Osteoblast (primary cell): ENCODE measurements around the gene BCL11A. TPM values are rescaled to one million over a fixed set of nuclear protein-coding genes. Genes with fewer than 3 reads are reported as not detected.

ENCODE experiments used
- DNase-seq: peaks from one replicate; pipeline ENCODE4 v3.0.0; 2011; ENCODE audit warnings: low spot score, mixed read lengths; ENCODE audit not compliant: insufficient read length; ENCODE audit errors: missing footprints
- H2AFZ ChIP-seq: 2 replicates; pipeline ENCODE4 v1.6.0; 2011; ENCODE audit warnings: mild to moderate bottlenecking, low read length
- H3K27ac ChIP-seq: 2 replicates; pipeline ENCODE4 v1.5.1; 2011; ENCODE audit warnings: mild to moderate bottlenecking, low read depth, low read length, moderate library complexity
- H3K27me3 ChIP-seq: 2 replicates; pipeline ENCODE4 v1.6.0; 2012; ENCODE audit warnings: mild to moderate bottlenecking, control low read depth, inconsistent platforms, low read length, moderate library complexity; ENCODE audit not compliant: insufficient read depth
- H3K36me3 ChIP-seq: 2 replicates; pipeline ENCODE4 v1.5.1; 2011; ENCODE audit warnings: mild to moderate bottlenecking, low read length, control low read depth, moderate library complexity; ENCODE audit not compliant: insufficient read depth
- H3K4me1 ChIP-seq: 2 replicates; pipeline ENCODE4 v1.5.1; 2011; ENCODE audit warnings: mild to moderate bottlenecking, low read length, control low read depth, moderate library complexity; ENCODE audit not compliant: insufficient read depth
- H3K4me2 ChIP-seq: 2 replicates; pipeline ENCODE4 v1.6.0; 2011; ENCODE audit warnings: mild to moderate bottlenecking, low read length; ENCODE audit not compliant: insufficient read depth
- H3K4me3 ChIP-seq: fragments of 200-600 bp; sonication (generic); 3 replicates; pipeline ENCODE4 v1.5.1; 2012; ENCODE audit warnings: mild to moderate bottlenecking, low read length, inconsistent platforms; ENCODE audit not compliant: insufficient read depth
- H3K79me2 ChIP-seq: 2 replicates; pipeline ENCODE4 v1.6.0; 2012; ENCODE audit warnings: mild to moderate bottlenecking, low read length, control low read depth, inconsistent platforms; ENCODE audit not compliant: insufficient read depth
- H3K9me3 ChIP-seq: 2 replicates; pipeline ENCODE4 v1.5.1; 2011; ENCODE audit warnings: low read depth, low read length, control low read depth
- H4K20me1 ChIP-seq: 2 replicates; pipeline ENCODE4 v1.6.0; 2012; ENCODE audit warnings: mild to moderate bottlenecking, low read length, control low read depth; ENCODE audit not compliant: insufficient read depth
- total RNA-seq: library from RNA; depleted of rRNA; stranded (reverse); fragments of >200 nt; gene quantifications from 2 replicates; pipeline ENCODE4 v1.2.3, GENCODE V29; 2012
- TF ChIP-seq, protein P1 (sequence below): IDR thresholded peaks from 2 replicates; pipeline ENCODE4 v1.5.1; 2011; ENCODE audit warnings: mild to moderate bottlenecking, low read depth, low read length, moderate library complexity; ENCODE audit errors: extremely low read depth

The BCL11A gene
- total RNA-seq, 1 donor = 1.4 TPM

DNA sequence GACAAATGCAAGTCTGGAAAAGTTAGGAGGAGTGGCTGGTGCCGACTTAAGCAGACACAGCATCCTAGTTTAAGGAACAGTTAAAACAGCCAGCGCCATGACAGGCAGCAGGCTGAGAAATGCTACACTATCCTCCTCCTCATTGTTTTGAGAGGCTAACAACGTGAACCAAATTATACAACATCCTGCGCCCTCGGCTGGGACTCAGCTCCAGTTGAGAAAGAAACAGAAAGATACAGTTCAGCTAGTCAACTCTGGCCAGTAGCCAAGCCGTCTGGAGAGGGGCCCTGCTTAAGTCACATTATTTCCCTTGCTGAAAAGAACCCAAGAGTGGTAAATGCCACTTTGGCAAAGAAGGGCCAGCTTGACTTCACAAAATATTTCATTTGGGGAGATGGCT lies 90.2 kb downstream of the BCL11A start:
- peak overlapping the region; percentile 35 for H2AFZ ChIP-seq
- DNase-seq = no peak
- H3K4me2 ChIP-seq = no peak overlapping the region
- no peaks in the 10 kb centered on the region for H3K27me3 ChIP-seq
- no peak overlapping the region for H3K4me3 ChIP-seq
- H3K9me3 ChIP-seq = no peaks in the 10 kb centered on the region
- no peak overlapping the region for H3K27ac ChIP-seq
- H3K79me2 ChIP-seq = no peaks in the 10 kb centered on the region
- no peaks in the 10 kb centered on the region for H3K4me1 ChIP-seq
- H3K36me3 ChIP-seq = no peaks in the 10 kb centered on the region
- TF ChIP-seq, protein P1, sequence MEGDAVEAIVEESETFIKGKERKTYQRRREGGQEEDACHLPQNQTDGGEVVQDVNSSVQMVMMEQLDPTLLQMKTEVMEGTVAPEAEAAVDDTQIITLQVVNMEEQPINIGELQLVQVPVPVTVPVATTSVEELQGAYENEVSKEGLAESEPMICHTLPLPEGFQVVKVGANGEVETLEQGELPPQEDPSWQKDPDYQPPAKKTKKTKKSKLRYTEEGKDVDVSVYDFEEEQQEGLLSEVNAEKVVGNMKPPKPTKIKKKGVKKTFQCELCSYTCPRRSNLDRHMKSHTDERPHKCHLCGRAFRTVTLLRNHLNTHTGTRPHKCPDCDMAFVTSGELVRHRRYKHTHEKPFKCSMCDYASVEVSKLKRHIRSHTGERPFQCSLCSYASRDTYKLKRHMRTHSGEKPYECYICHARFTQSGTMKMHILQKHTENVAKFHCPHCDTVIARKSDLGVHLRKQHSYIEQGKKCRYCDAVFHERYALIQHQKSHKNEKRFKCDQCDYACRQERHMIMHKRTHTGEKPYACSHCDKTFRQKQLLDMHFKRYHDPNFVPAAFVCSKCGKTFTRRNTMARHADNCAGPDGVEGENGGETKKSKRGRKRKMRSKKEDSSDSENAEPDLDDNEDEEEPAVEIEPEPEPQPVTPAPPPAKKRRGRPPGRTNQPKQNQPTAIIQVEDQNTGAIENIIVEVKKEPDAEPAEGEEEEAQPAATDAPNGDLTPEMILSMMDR = no peak
- H4K20me1 ChIP-seq = no peaks in the 10 kb centered on the region

DNA sequence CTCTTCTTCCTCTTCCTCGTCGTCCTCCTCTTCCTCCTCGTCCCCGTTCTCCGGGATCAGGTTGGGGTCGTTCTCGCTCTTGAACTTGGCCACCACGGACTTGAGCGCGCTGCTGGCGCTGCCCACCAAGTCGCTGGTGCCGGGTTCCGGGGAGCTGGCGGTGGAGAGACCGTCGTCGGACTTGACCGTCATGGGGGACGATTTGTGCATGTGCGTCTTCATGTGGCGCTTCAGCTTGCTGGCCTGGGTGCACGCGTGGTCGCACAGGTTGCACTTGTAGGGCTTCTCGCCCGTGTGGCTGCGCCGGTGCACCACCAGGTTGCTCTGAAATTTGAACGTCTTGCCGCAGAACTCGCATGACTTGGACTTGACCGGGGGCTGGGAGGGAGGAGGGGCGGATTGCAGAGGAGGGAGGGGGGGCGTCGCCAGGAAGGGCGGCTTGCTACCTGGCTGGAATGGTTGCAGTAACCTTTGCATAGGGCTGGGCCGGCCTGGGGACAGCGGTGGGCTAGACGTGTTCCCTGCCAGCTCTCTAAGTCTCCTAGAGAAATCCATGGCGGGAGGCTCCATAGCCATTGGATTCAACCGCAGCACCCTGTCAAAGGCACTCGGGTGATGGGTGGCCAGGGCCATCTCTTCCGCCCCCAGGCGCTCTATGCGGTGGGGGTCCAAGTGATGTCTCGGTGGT lies 91.9 kb downstream of the BCL11A start:
- no peak overlapping the region for H3K27ac ChIP-seq
- H2AFZ ChIP-seq = no peak overlapping the region
- H3K36me3 ChIP-seq = no peaks in the 10 kb centered on the region
- TF ChIP-seq, protein P1 = no peak
- H3K27me3 ChIP-seq = no peaks in the 10 kb centered on the region
- no peaks in the 10 kb centered on the region for H3K4me1 ChIP-seq
- H3K4me2 ChIP-seq = no peak overlapping the region
- no peak overlapping the region for H3K4me3 ChIP-seq
- no peaks in the 10 kb centered on the region for H3K9me3 ChIP-seq
- H3K79me2 ChIP-seq = no peaks in the 10 kb centered on the region
- no peaks in the 10 kb centered on the region for H4K20me1 ChIP-seq
- no peak for DNase-seq

DNA sequence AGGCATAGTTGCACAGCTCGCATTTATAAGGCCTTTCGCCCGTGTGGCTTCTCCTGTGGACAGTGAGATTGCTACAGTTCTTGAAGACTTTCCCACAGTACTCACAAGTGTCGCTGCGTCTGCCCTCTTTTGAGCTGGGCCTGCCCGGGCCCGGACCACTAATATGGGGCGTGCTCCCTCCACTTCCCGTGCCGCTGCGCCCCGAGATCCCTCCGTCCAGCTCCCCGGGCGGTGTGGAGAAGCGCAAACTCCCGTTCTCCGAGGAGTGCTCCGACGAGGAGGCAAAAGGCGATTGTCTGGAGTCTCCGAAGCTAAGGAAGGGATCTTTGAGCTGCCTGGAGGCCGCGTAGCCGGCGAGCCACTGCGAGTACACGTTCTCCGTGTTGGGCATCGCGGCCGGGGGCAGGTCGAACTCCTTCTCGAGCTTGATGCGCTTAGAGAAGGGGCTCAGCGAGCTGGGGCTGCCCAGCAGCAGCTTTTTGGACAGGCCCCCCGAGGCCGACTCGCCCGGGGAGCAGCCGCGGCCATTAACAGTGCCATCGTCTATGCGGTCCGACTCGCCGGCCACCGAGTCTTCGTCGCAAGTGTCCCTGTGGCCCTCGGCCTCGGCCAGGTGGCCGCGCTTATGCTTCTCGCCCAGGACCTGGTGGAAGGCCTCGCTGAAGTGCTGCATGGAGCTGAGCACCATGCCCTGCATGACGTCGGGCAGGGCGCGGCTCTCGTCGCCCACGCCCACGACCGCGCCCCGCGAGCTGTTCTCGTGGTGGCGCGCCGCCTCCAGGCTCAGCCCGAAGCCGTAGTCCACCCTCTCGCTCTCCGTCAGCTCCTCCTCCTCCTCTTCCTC lies 92.7 kb downstream of the BCL11A start:
- Histone ChIP-seq H4K20me1 (no peaks in the 10 kb centered on the region), H3K79me2 (no peaks in the 10 kb centered on the region), H3K4me2 (no peak overlapping the region), H2AFZ (no peak overlapping the region), H3K36me3 (no peaks in the 10 kb centered on the region), H3K4me3 (no peak overlapping the region), H3K4me1 (no peaks in the 10 kb centered on the region), H3K27ac (no peak overlapping the region), H3K9me3 (no peaks in the 10 kb centered on the region), H3K27me3 (no peaks in the 10 kb centered on the region)
- DNase-seq = no peak
- TF ChIP-seq, protein P1 = no peak

DNA sequence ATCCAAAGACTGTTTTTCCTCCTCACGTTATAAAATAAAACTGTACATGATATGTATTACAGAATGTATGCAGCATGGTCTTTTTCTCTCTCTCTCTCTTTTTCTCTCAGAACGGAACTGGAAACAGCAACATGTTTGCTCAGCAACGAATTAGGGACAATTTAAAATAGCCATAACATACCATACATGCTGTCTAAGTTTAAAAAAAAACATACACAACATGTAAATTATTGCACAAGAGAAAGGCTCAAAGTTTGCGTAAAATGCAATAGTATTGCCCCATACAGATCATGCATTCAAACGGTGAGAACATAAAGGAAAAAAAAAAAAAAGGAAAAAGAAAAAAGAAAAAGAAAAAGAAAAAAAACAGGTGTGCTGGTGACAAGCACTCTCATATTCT lies 93.6 kb downstream of the BCL11A start:
- Histone ChIP-seq H3K27me3 (no peaks in the 10 kb centered on the region), H3K4me1 (no peaks in the 10 kb centered on the region), H3K9me3 (no peaks in the 10 kb centered on the region), H2AFZ (no peak overlapping the region), H3K4me2 (no peak overlapping the region), H4K20me1 (no peaks in the 10 kb centered on the region), H3K4me3 (no peak overlapping the region), H3K36me3 (no peaks in the 10 kb centered on the region), H3K79me2 (no peaks in the 10 kb centered on the region), H3K27ac (no peak overlapping the region)
- TF ChIP-seq, protein P1 = no peak
- DNase-seq = no peak
